ENCODE results near the gene POLE3. TPM values are rescaled to one million over a fixed set of nuclear protein-coding genes. Genes with fewer than 3 reads are reported as not detected.
"Not testable (repeated sequence)": the region's sequence is repeated elsewhere in the genome, so short reads cannot be mapped to it uniquely, and the experiment has no call there.

The POLE3 gene
- polyA plus RNA-seq, 3 donors, result 36.1 to 113 (median 92.1) TPM

- no peak for DNase-seq
- Mint-ChIP-seq H3K4me3 (peak overlapping the region; percentile 97 to 98), H3K36me3 (peaks cover 15 to 21% of the 10 kb centered on the region in 2 donors), H3K9me3 (no peaks in the 10 kb centered on the region), H3K4me1 (peaks cover 29% of the 10 kb centered on the region), H3K27ac (peak overlapping the region; percentile 99 to 100 (median 100)), H3K27me3 (ENCODE audit: low read depth in 3 of 3) (no peaks in the 10 kb centered on the region)
- H3K4me2 ChIP-seq (replicated peaks; ENCODE audit: extremely low read depth, low read length, poor library complexity, severe bottlenecking), result peak overlapping the region; percentile 84
- H4K20me1 ChIP-seq (ENCODE audit: insufficient read depth, low read length), result no peaks in the 10 kb centered on the region
- H3K36me3 ChIP-seq (replicated peaks in 1 of 2; ENCODE audit: control insufficient read depth in 1 of 2, insufficient read depth in 2 of 2, low read length in 2 of 2), result peaks cover 15 to 18% of the 10 kb centered on the region in 2 donors
- H3K4me3 ChIP-seq (replicated peaks in 1 of 3; ENCODE audit: low read depth in 2 of 3, low read length in 3 of 3), result peak overlapping the region; percentile 77 to 93 (median 88)
- peak overlapping the region; percentile 84 for H3K9ac ChIP-seq (ENCODE audit: insufficient read depth, low read length, poor library complexity, severe bottlenecking)
- H3K9me3 ChIP-seq (replicated peaks in 1 of 2; ENCODE audit: control insufficient read depth in 1 of 2, insufficient read depth in 1 of 2, low read length in 2 of 2), result no peaks in the 10 kb centered on the region
- 59% methylated on average over 5 of the region's 10 CpGs for WGBS (ENCODE audit: insufficient coverage)
- peak overlapping the region; percentile 88 for H2AFZ ChIP-seq (ENCODE audit: insufficient read depth, low read depth, low read length, poor library complexity, severe bottlenecking)
- peaks cover 29 to 31% of the 10 kb centered on the region in 2 donors for H3K4me1 ChIP-seq (ENCODE audit: control insufficient read depth in 1 of 2, insufficient read depth in 2 of 2, low read length in 2 of 2)
- H3K27ac ChIP-seq (ENCODE audit: low read depth in 1 of 2, low read length in 2 of 2), result peak overlapping the region; percentile 92 to 93
- intact Hi-C loops (cut with micrococcal nuclease), result loop anchor here in 1 of 2 donors (10.0 kb wide), 1 partner anchor 65 kb away; the partner anchor contains the start of genes BSPRY and WDR31
- no peaks in the 10 kb centered on the region for H3K27me3 ChIP-seq (ENCODE audit: control insufficient read depth in 2 of 2, insufficient read depth in 2 of 2, low read length in 2 of 2)
- peaks cover 28% of the 10 kb centered on the region for H3K79me2 ChIP-seq (ENCODE audit: insufficient read depth, low read length)
- no peak for TF ChIP-seq CTCF (IDR thresholded peaks at IDR 0.05)
These were observed 994 bp downstream of the POLE3 start for GRCh38 chr9:113409481-113409880.

GRCh38 chr9:113406873-113407511, 3.5 kb downstream of the POLE3 start:
- H3K9ac ChIP-seq (ENCODE audit: insufficient read depth, low read length, poor library complexity, severe bottlenecking); H3K4me3 ChIP-seq (replicated peaks in 1 of 3; ENCODE audit: low read depth in 2 of 3, low read length in 3 of 3); H3K9me3 ChIP-seq (replicated peaks in 1 of 2; ENCODE audit: control insufficient read depth in 1 of 2, insufficient read depth in 1 of 2, low read length in 2 of 2); H4K20me1 ChIP-seq (ENCODE audit: insufficient read depth, low read length); H3K4me3 Mint-ChIP-seq; H3K27me3 ChIP-seq (ENCODE audit: control insufficient read depth in 2 of 2, insufficient read depth in 2 of 2, low read length in 2 of 2); H2AFZ ChIP-seq (ENCODE audit: insufficient read depth, low read depth, low read length, poor library complexity, severe bottlenecking); H3K27ac ChIP-seq (ENCODE audit: low read depth in 1 of 2, low read length in 2 of 2); H3K9me3 Mint-ChIP-seq; H3K4me2 ChIP-seq (replicated peaks; ENCODE audit: extremely low read depth, low read length, poor library complexity, severe bottlenecking); H3K27me3 Mint-ChIP-seq (ENCODE audit: low read depth in 3 of 3): not testable (repeated sequence)
- 3% methylated on average over 3 of the region's 7 CpGs for WGBS (ENCODE audit: insufficient coverage)
- H3K4me1 Mint-ChIP-seq, result peaks cover 50% of the 10 kb centered on the region
- H3K4me1 ChIP-seq (ENCODE audit: control insufficient read depth in 1 of 2, insufficient read depth in 2 of 2, low read length in 2 of 2), result peaks cover 51 to 54% of the 10 kb centered on the region in 2 donors
- intact Hi-C loops (cut with micrococcal nuclease), result loop anchor here (2.0 to 10.0 kb wide), 2 partner anchors 62 to 132 kb away; partner anchors contain the start of genes BSPRY (in 1 of the 2), CDC26 (in 1 of the 2), PRPF4 (in 1 of the 2) and WDR31 (in 1 of the 2)
- peak; percentile 89 for TF ChIP-seq CTCF (IDR thresholded peaks at IDR 0.05)
- H3K36me3 Mint-ChIP-seq, result peaks cover 15 to 21% of the 10 kb centered on the region in 2 donors
- H3K36me3 ChIP-seq (replicated peaks in 1 of 2; ENCODE audit: control insufficient read depth in 1 of 2, insufficient read depth in 2 of 2, low read length in 2 of 2), result peaks cover 15 to 18% of the 10 kb centered on the region in 2 donors
- peak; percentile 50 to 60 (median 57) for DNase-seq
- H3K79me2 ChIP-seq (ENCODE audit: insufficient read depth, low read length), result peaks cover 30% of the 10 kb centered on the region
- H3K27ac Mint-ChIP-seq, result peak overlapping the region; percentile 40 to 88 (median 60)

DNA sequence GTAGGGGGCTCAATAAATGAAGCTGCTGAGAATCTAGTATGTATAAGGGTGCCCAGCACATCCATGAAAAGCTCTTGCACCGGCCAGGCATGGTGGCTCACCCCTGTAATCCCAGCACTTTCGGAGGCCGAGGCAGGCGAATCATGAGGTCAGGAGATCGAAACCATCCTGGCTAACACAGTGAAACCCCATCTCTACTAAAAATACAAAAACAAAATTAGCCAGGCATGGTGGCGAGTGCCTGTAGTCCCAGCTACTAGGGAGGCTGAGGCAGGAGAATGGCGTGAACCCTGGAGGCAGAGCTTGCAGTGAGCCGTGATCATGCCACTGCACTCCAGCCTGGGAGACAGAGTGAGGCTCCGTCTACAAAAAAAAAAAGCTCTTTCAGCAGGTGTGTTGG, 4.1 kb downstream of the POLE3 start:
- H3K9me3 Mint-ChIP-seq; H3K9ac ChIP-seq (ENCODE audit: insufficient read depth, low read length, poor library complexity, severe bottlenecking); H3K9me3 ChIP-seq (replicated peaks in 1 of 2; ENCODE audit: control insufficient read depth in 1 of 2, insufficient read depth in 1 of 2, low read length in 2 of 2); DNase-seq; H3K4me2 ChIP-seq (replicated peaks; ENCODE audit: extremely low read depth, low read length, poor library complexity, severe bottlenecking); H3K4me3 Mint-ChIP-seq; H3K4me3 ChIP-seq (replicated peaks in 1 of 3; ENCODE audit: low read depth in 2 of 3, low read length in 3 of 3); H3K27ac ChIP-seq (ENCODE audit: low read depth in 1 of 2, low read length in 2 of 2); H2AFZ ChIP-seq (ENCODE audit: insufficient read depth, low read depth, low read length, poor library complexity, severe bottlenecking); H4K20me1 ChIP-seq (ENCODE audit: insufficient read depth, low read length); H3K27me3 Mint-ChIP-seq (ENCODE audit: low read depth in 3 of 3); H3K27me3 ChIP-seq (ENCODE audit: control insufficient read depth in 2 of 2, insufficient read depth in 2 of 2, low read length in 2 of 2): not testable (repeated sequence)
- peaks cover 34% of the 10 kb centered on the region for H3K79me2 ChIP-seq (ENCODE audit: insufficient read depth, low read length)
- peak overlapping the region in 6 of 7 donors; percentile 20 to 84 (median 44) for H3K27ac Mint-ChIP-seq
- 97% methylated on average over 4 of the region's 9 CpGs for WGBS (ENCODE audit: insufficient coverage)
- H3K36me3 Mint-ChIP-seq, result peaks cover 15 to 21% of the 10 kb centered on the region in 2 donors
- peaks cover 55% of the 10 kb centered on the region for H3K4me1 Mint-ChIP-seq
- H3K36me3 ChIP-seq (replicated peaks in 1 of 2; ENCODE audit: control insufficient read depth in 1 of 2, insufficient read depth in 2 of 2, low read length in 2 of 2), result peaks cover 15 to 18% of the 10 kb centered on the region in 2 donors
- H3K4me1 ChIP-seq (ENCODE audit: control insufficient read depth in 1 of 2, insufficient read depth in 2 of 2, low read length in 2 of 2), result peaks cover 53 to 60% of the 10 kb centered on the region in 2 donors
- intact Hi-C loops (cut with micrococcal nuclease), result loop anchor here (2.0 to 10.0 kb wide), 2 partner anchors 62 to 132 kb away; partner anchors contain the start of genes BSPRY (in 1 of the 2), CDC26 (in 1 of the 2), PRPF4 (in 1 of the 2) and WDR31 (in 1 of the 2)
